ENCODE results near the gene TNNI2. TPM values are rescaled to one million over a fixed set of nuclear protein-coding genes. Genes with fewer than 3 reads are reported as not detected.

The TNNI2 gene
- total RNA-seq, 4 donors from 2014 or later, result 4.7 to 23.9 (median 9.3) TPM; not detected in 1

- Histone ChIP-seq H3K27ac (peak overlapping the region; percentile 55 to 70 (median 64)), H3K4me3 (no peak overlapping the region), H3K27me3 (no peaks in the 10 kb centered on the region), H3K9me3 (no peaks in the 10 kb centered on the region), H3K4me1 (peaks cover 0 to 45% (median 26%) of the 10 kb centered on the region in 4 donors), H3K36me3 (no peaks in the 10 kb centered on the region)
- DNase-seq, result peak in 1 of 3 donors; percentile 53
- TF ChIP-seq CTCF (IDR thresholded peaks at IDR 0.05) (no peak), POLR2A (IDR thresholded peaks at IDR 0.05) (no peak)
Measured at GRCh38 chr11:1879941-1880720, 41.4 kb downstream of the TNNI2 start.

GRCh38 chr11:1880746-1881441, 42.1 kb downstream of the TNNI2 start:
- Histone ChIP-seq H3K9me3 (no peaks in the 10 kb centered on the region), H3K4me1 (peaks cover 0 to 38% (median 23%) of the 10 kb centered on the region in 4 donors), H3K4me3 (no peak overlapping the region), H3K27ac (peak overlapping the region; percentile 55 to 70 (median 64)), H3K36me3 (no peaks in the 10 kb centered on the region), H3K27me3 (no peaks in the 10 kb centered on the region)
- peak in 1 of 3 donors; percentile 38 for DNase-seq
- TF ChIP-seq POLR2A (IDR thresholded peaks at IDR 0.05) (no peak), CTCF (IDR thresholded peaks at IDR 0.05) (no peak)

- peak overlapping the region in 1 of 4 donors; percentile 18 for H3K4me3 ChIP-seq
- TF ChIP-seq POLR2A (IDR thresholded peaks at IDR 0.05) (no peak), CTCF (IDR thresholded peaks at IDR 0.05) (no peak)
- H3K27ac ChIP-seq, result peak overlapping the region; percentile 49 to 70 (median 62)
- no peaks in the 10 kb centered on the region for H3K9me3 ChIP-seq
- no peaks in the 10 kb centered on the region for H3K27me3 ChIP-seq
- DNase-seq, result peak in 2 of 3 donors; percentile 63 to 64
- H3K36me3 ChIP-seq, result no peaks in the 10 kb centered on the region
- H3K4me1 ChIP-seq, result peaks cover 0 to 31% (median 19%) of the 10 kb centered on the region in 4 donors
Measured at GRCh38 chr11:1881442-1882264, 42.9 kb downstream of the TNNI2 start.

GRCh38 chr11:1882265-1883238, 43.8 kb downstream of the TNNI2 start:
- Histone ChIP-seq H3K4me3 (no peak overlapping the region), H3K27ac (peak overlapping the region in 3 of 4 donors; percentile 49 to 70 (median 68)), H3K27me3 (no peaks in the 10 kb centered on the region), H3K4me1 (peaks cover 0 to 23% (median 18%) of the 10 kb centered on the region in 4 donors), H3K9me3 (no peaks in the 10 kb centered on the region), H3K36me3 (no peaks in the 10 kb centered on the region)
- peak; percentile 72 to 88 (median 88) for DNase-seq
- TF ChIP-seq CTCF (IDR thresholded peaks at IDR 0.05) (peak; percentile 72 to 95 (median 84)), POLR2A (IDR thresholded peaks at IDR 0.05) (no peak)
